Measurements from ENCODE around the gene ENDOU.

The ENDOU gene

GRCh38 chr12:47735649-47736048, 10.4 kb upstream of the ENDOU start:
- in situ Hi-C loops (cut with MboI; ENCODE audit: low sequenced_read_pairs, unreplicated experiment) = loop anchor here (10.0 kb wide), 1 partner anchor 99 kb away; no protein-coding TSS in a partner anchor
- no peak for TF ChIP-seq CTCF (IDR thresholded peaks at IDR 0.05; ENCODE audit: borderline replicate concordance, control extremely low read depth, extremely low read depth, insufficient read depth, missing control alignments)
- no peak for DNase-seq (ENCODE audit: low spot score)

- in situ Hi-C loops (cut with MboI; ENCODE audit: low sequenced_read_pairs, unreplicated experiment) = loop anchor here (10.0 kb wide), 1 partner anchor 100 kb away; no protein-coding TSS in a partner anchor
- DNase-seq (ENCODE audit: low spot score) = no peak
- no peak for TF ChIP-seq CTCF (IDR thresholded peaks at IDR 0.05; ENCODE audit: borderline replicate concordance, control extremely low read depth, extremely low read depth, insufficient read depth, missing control alignments)
Measured at GRCh38 chr12:47734725-47735480, 9.6 kb upstream of the ENDOU start.

- no peak for DNase-seq (ENCODE audit: low spot score)
- TF ChIP-seq CTCF (IDR thresholded peaks at IDR 0.05; ENCODE audit: borderline replicate concordance, control extremely low read depth, extremely low read depth, insufficient read depth, missing control alignments) = no peak
- in situ Hi-C loops (cut with MboI; ENCODE audit: low sequenced_read_pairs, unreplicated experiment) = loop anchor here (10.0 kb wide), 1 partner anchor 102 kb away; no protein-coding TSS in a partner anchor
Measured at GRCh38 chr12:47733142-47733541, 7.9 kb upstream of the ENDOU start.

- in situ Hi-C loops (cut with MboI; ENCODE audit: low sequenced_read_pairs, unreplicated experiment) = loop anchor here (10.0 kb wide), 1 partner anchor 102 kb away; no protein-coding TSS in a partner anchor
- TF ChIP-seq CTCF (IDR thresholded peaks at IDR 0.05; ENCODE audit: borderline replicate concordance, control extremely low read depth, extremely low read depth, insufficient read depth, missing control alignments) = no peak
- no peak for DNase-seq (ENCODE audit: low spot score)
Measured at GRCh38 chr12:47732504-47732903, 7.2 kb upstream of the ENDOU start.

- in situ Hi-C loops (cut with MboI; ENCODE audit: low sequenced_read_pairs, unreplicated experiment) = loop anchor here (10.0 kb wide), 1 partner anchor 103 kb away; no protein-coding TSS in a partner anchor
- no peak for DNase-seq (ENCODE audit: low spot score)
- no peak for TF ChIP-seq CTCF (IDR thresholded peaks at IDR 0.05; ENCODE audit: borderline replicate concordance, control extremely low read depth, extremely low read depth, insufficient read depth, missing control alignments)
Measured at GRCh38 chr12:47731723-47732122, 6.4 kb upstream of the ENDOU start.

GRCh38 chr12:47730341-47730744, 5.1 kb upstream of the ENDOU start:
- no peak for TF ChIP-seq CTCF (IDR thresholded peaks at IDR 0.05; ENCODE audit: borderline replicate concordance, control extremely low read depth, extremely low read depth, insufficient read depth, missing control alignments)
- in situ Hi-C loops (cut with MboI; ENCODE audit: low sequenced_read_pairs, unreplicated experiment) = loop anchor here (10.0 kb wide), 1 partner anchor 104 kb away; no protein-coding TSS in a partner anchor
- DNase-seq (ENCODE audit: low spot score) = no peak

All from GM13976 (cell line).